GM23338 (cell line): ENCODE results near the gene VMP1.

Experiments used
- CREB1 ChIP-seq: fragments of 250-450 bp; sonication (Bioruptor Pico); IDR thresholded peaks from 2 replicates; pipeline ENCODE4 v1.5.0; 2020; ENCODE audit warnings: low read depth, mild to moderate bottlenecking, moderate library complexity
- ETS1 ChIP-seq: IDR thresholded peaks from 2 replicates; pipeline ENCODE4 v1.6.1; 2016; ENCODE audit warnings: antibody characterized with exemption
- EZH2 ChIP-seq: fragments of 200-600 bp; sonication (generic); IDR thresholded peaks from one replicate; pipeline ENCODE4 v1.8.0; 2017; ENCODE audit warnings: antibody characterized with exemption, mild to moderate bottlenecking, low read depth; ENCODE audit not compliant: unreplicated experiment
- EZH2phosphoT487 ChIP-seq: fragments of 200-600 bp; sonication (generic); IDR thresholded peaks from one replicate; pipeline ENCODE4 v1.8.1; 2018; ENCODE audit warnings: antibody characterized with exemption; ENCODE audit not compliant: unreplicated experiment
- JUNB ChIP-seq: IDR thresholded peaks from one replicate; pipeline ENCODE4 v1.6.1; 2016; ENCODE audit warnings: antibody characterized with exemption; ENCODE audit not compliant: unreplicated experiment
- NANOG ChIP-seq: IDR thresholded peaks from 2 replicates; pipeline ENCODE4 v1.6.1; 2016; ENCODE audit warnings: antibody characterized with exemption, borderline replicate concordance
- POLR2AphosphoS5 ChIP-seq: IDR thresholded peaks from 2 replicates; pipeline ENCODE4 v1.6.1; 2016; ENCODE audit warnings: antibody characterized with exemption, low read depth
- REST ChIP-seq: IDR thresholded peaks from one replicate; pipeline ENCODE4 v1.6.1; 2018; ENCODE audit warnings: antibody characterized with exemption; ENCODE audit not compliant: unreplicated experiment
- STAT1 ChIP-seq: IDR thresholded peaks from one replicate; pipeline ENCODE4 v1.6.1; 2016; ENCODE audit warnings: antibody characterized with exemption; ENCODE audit not compliant: unreplicated experiment
- ZNF331 ChIP-seq: fragments of 250-450 bp; sonication (Bioruptor Pico); IDR thresholded peaks from 2 replicates; pipeline ENCODE4 v1.5.0; 2020; ENCODE audit warnings: low read depth, mild to moderate bottlenecking, moderate library complexity
- ZNF462 ChIP-seq: fragments of 250-450 bp; sonication (Bioruptor Pico); IDR thresholded peaks from 2 replicates; pipeline ENCODE4 v1.5.0; 2020; ENCODE audit warnings: mild to moderate bottlenecking, moderate library complexity
- TF ChIP-seq, protein P1 (sequence below), 2 experiments: fragments of 200-600 bp in 1 of 2; sonication (generic) in 1 of 2; conservative IDR thresholded peaks; 2 replicates each; pipeline versions ENCODE4 v1.5.1 to v1.6.1; 2016 to 2017; ENCODE audit warnings: antibody characterized with exemption in 2 of 2, low read depth in 2 of 2, mild to moderate bottlenecking in 2 of 2, moderate library complexity in 1 of 2

GRCh38 chr17:59693582-59693981 is 13.9 kb upstream of the VMP1 start:
- TF ChIP-seq POLR2AphosphoS5, result no peak
- TF ChIP-seq, protein P1, sequence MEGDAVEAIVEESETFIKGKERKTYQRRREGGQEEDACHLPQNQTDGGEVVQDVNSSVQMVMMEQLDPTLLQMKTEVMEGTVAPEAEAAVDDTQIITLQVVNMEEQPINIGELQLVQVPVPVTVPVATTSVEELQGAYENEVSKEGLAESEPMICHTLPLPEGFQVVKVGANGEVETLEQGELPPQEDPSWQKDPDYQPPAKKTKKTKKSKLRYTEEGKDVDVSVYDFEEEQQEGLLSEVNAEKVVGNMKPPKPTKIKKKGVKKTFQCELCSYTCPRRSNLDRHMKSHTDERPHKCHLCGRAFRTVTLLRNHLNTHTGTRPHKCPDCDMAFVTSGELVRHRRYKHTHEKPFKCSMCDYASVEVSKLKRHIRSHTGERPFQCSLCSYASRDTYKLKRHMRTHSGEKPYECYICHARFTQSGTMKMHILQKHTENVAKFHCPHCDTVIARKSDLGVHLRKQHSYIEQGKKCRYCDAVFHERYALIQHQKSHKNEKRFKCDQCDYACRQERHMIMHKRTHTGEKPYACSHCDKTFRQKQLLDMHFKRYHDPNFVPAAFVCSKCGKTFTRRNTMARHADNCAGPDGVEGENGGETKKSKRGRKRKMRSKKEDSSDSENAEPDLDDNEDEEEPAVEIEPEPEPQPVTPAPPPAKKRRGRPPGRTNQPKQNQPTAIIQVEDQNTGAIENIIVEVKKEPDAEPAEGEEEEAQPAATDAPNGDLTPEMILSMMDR (conservative IDR thresholded peaks at IDR 0.05; ENCODE audit: low read depth in 2 of 2), result no peak
- no peak for TF ChIP-seq REST
- no peak for TF ChIP-seq EZH2
- no peak for TF ChIP-seq ETS1
- no peak for TF ChIP-seq STAT1
- TF ChIP-seq JUNB, result no peak
- no peak for TF ChIP-seq CREB1 (CRISPR knock-in tag)
- no peak for TF ChIP-seq NANOG
- TF ChIP-seq EZH2phosphoT487, result no peak
- no peak for TF ChIP-seq ZNF462 (CRISPR knock-in tag)
- TF ChIP-seq ZNF331 (CRISPR knock-in tag), result no peak
